Measurements from ENCODE around the gene EPHB1.

The EPHB1 gene

DNA sequence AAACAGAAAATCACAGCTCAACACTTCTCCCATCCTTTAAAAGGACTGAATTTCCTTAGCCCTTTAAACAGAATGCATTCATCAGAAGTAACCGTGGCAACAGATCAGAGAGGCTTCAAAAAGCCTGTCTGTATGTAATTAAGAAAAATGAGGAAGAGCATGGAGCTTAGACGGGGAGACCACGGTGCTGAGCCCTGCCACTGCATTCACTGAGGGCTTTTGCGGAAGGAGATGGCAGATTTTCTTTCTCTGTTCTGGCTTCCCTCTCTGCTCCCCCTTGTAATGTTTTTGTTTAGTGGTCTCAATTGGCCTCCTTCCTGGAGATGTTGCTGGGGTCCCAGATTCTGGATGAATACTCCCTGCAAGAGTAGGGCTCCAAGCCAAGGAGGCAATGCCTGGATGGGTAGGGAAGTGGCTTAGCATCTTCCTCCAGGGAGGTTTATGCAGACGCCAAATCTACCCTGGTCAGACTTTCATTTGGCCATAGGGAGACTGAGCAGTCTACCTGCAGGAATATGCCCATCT lies 332.9 kb downstream of the EPHB1 start:
- TF ChIP-seq PATZ1 (CRISPR knock-in tag; IDR thresholded peaks at IDR 0.05; ENCODE audit: borderline replicate concordance): no peak
- TF ChIP-seq CSDC2 (CRISPR knock-in tag; IDR thresholded peaks at IDR 0.05): no peak
- TF ChIP-seq POU6F1 (CRISPR knock-in tag; IDR thresholded peaks at IDR 0.05; ENCODE audit: borderline replicate concordance, low read depth): no peak
- TF ChIP-seq PPARA (CRISPR knock-in tag; IDR thresholded peaks at IDR 0.05; ENCODE audit: borderline replicate concordance): no peak
- TF ChIP-seq ESRRG (CRISPR knock-in tag; IDR thresholded peaks at IDR 0.05): no peak
- TF ChIP-seq ISL1 (CRISPR knock-in tag; IDR thresholded peaks at IDR 0.05): no peak
- no peak for TF ChIP-seq ZNF565 (CRISPR knock-in tag; conservative IDR thresholded peaks at IDR 0.05; ENCODE audit: low read depth)
- no peak for TF ChIP-seq ZFP30 (CRISPR knock-in tag; IDR thresholded peaks at IDR 0.05)
- no peak for TF ChIP-seq ZNF70 (CRISPR knock-in tag; IDR thresholded peaks at IDR 0.05)
- TF ChIP-seq CSRNP3 (CRISPR knock-in tag; IDR thresholded peaks at IDR 0.05): no peak
- no peak for TF ChIP-seq BACH2 (CRISPR knock-in tag; IDR thresholded peaks at IDR 0.05; ENCODE audit: borderline replicate concordance)
- no peak for TF ChIP-seq OSR1 (CRISPR knock-in tag; IDR thresholded peaks at IDR 0.05)
- TF ChIP-seq ZNF8 (CRISPR knock-in tag; IDR thresholded peaks at IDR 0.05): no peak
- no peak for TF ChIP-seq GLIS3 (CRISPR knock-in tag; IDR thresholded peaks at IDR 0.05)
- no peak for TF ChIP-seq ZFP3 (CRISPR knock-in tag; IDR thresholded peaks at IDR 0.05)
- TF ChIP-seq CREB5 (CRISPR knock-in tag; IDR thresholded peaks at IDR 0.05; ENCODE audit: low read depth): no peak
- ATAC-seq: no peak

DNA sequence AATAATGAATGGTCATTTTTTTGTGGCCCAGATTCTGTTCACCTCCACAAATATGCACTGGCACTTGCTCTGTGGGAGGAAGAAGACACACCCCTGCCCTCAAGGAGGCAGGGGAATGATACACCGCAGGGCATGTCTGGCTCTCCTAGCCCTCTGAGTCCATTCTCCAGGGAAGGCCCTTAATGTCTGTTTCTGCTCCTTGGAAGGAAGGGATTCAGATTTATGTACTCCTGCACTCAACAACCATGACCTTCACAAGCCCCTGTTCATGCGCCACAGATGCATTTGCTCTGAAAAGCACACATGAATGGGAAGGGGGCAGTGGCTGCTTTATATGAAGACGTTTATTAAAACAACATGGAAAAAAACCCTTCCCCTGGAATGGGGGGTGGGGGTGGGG lies 333.8 kb downstream of the EPHB1 start:
- no peak for ATAC-seq
- no peak for TF ChIP-seq CREB5 (CRISPR knock-in tag; IDR thresholded peaks at IDR 0.05; ENCODE audit: low read depth)
- no peak for TF ChIP-seq ZNF8 (CRISPR knock-in tag; IDR thresholded peaks at IDR 0.05)
- TF ChIP-seq ZC3H10 (CRISPR knock-in tag; IDR thresholded peaks at IDR 0.05): no peak

- ATAC-seq: no peak
- no peak for TF ChIP-seq CREB5 (CRISPR knock-in tag; IDR thresholded peaks at IDR 0.05; ENCODE audit: low read depth)
- no peak for TF ChIP-seq BACH2 (CRISPR knock-in tag; IDR thresholded peaks at IDR 0.05; ENCODE audit: borderline replicate concordance)
- no peak for TF ChIP-seq TOX (CRISPR knock-in tag; IDR thresholded peaks at IDR 0.05; ENCODE audit: borderline replicate concordance)
- no peak for TF ChIP-seq PATZ1 (CRISPR knock-in tag; IDR thresholded peaks at IDR 0.05; ENCODE audit: borderline replicate concordance)
- no peak for TF ChIP-seq ZC3H10 (CRISPR knock-in tag; IDR thresholded peaks at IDR 0.05)
- no peak for TF ChIP-seq ARNTL (CRISPR knock-in tag; IDR thresholded peaks at IDR 0.05; ENCODE audit: borderline replicate concordance, low read depth)
- TF ChIP-seq SNAI2 (CRISPR knock-in tag; IDR thresholded peaks at IDR 0.05): no peak
- no peak for TF ChIP-seq PPARA (CRISPR knock-in tag; IDR thresholded peaks at IDR 0.05; ENCODE audit: borderline replicate concordance)
- no peak for TF ChIP-seq ISL1 (CRISPR knock-in tag; IDR thresholded peaks at IDR 0.05)
Observed at GRCh38 chr3:135131290-135131689, 336.2 kb downstream of the EPHB1 start.

All from SK-N-SH treated with all-trans-retinoic acid at 6 μM for 48 hours (cell line).